Activated naive CD4-positive, alpha-beta T cell (primary cell): ENCODE data around the gene AOPEP.

ENCODE experiments used
- DNase-seq, 4 experiments: peaks; one replicate each; lab custom pipeline; 2025; lab: John Stamatoyannopoulos, UW

Gene AOPEP

GRCh38 chr9:95084254-95084934 lies 357.9 kb downstream of the AOPEP start:
- no peak for DNase-seq

- no peak for DNase-seq
Measured at GRCh38 chr9:95085036-95085770, 358.7 kb downstream of the AOPEP start.

- DNase-seq = no peak
Measured at GRCh38 chr9:95085861-95086563, 359.5 kb downstream of the AOPEP start.

DNA sequence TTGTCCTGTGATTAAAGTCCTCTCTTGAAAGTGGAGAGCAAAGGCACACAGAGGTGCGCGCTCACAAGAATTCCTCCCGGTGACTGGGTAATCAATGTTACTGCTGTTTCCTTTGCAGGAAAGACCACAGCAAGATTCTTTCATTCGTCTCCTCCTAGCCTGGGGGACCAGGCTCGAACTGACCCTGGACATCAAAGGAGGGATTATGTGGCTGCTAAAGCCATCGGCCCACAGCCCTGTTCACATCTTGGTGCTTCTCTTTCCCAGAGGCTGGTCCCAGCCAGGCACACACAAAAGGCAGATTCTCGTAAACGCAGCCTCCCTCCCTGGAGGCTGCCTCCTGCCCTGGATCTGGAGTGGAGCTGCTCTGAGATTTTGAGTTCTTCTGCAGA lies 360.1 kb downstream of the AOPEP start:
- no peak for DNase-seq

GRCh38 chr9:95087659-95088242 lies 361.3 kb downstream of the AOPEP start:
- no peak for DNase-seq

DNA sequence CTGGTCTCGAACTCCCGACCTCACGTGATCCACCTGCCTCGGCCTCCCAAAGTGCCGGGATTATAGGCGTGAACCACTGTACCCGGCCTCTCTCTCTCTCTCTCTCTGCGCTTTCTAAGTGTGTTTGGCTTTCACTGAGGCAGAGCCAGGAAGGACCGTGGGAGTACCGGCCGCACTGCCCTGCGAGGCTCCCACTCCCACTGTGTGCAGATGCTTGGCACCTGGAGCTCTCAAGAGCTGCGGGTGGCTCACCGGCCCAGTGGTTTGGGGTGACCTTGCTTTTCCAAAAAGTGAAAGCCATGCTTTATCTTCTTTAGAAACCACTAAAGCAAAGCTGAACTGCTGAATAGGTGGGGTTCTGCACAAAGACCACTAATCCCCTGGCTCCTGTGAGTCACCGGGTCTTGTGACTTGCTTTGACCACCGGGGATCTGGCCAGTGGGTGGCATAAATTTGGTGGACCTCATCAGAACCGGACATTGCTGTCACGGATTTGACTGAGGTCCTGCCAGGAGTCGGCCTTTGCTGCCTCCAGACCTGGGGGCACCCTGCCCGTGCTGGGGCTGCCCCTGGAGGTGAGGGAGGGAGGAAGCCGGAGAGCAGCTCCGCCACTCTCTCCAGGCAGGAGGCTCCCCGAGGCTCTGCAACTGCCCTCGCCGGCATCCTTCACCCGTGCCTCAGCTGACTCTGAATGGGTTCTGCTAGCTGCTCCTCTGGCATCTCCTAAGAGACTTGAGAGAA lies 362.1 kb downstream of the AOPEP start:
- no peak for DNase-seq

- DNase-seq = no peak
Measured at GRCh38 chr9:95089257-95090022, 362.9 kb downstream of the AOPEP start.

- DNase-seq = no peak
Measured at GRCh38 chr9:95090023-95090791, 363.7 kb downstream of the AOPEP start.

GRCh38 chr9:95090871-95091577 lies 364.5 kb downstream of the AOPEP start:
- no peak for DNase-seq

- no peak for DNase-seq
Measured at GRCh38 chr9:95091601-95092261, 365.2 kb downstream of the AOPEP start.

GRCh38 chr9:95092262-95093072 lies 366.0 kb downstream of the AOPEP start:
- DNase-seq = no peak

GRCh38 chr9:95093586-95093985 lies 367.1 kb downstream of the AOPEP start:
- no peak for DNase-seq

GRCh38 chr9:95094002-95094401 lies 367.5 kb downstream of the AOPEP start:
- no peak for DNase-seq

DNA sequence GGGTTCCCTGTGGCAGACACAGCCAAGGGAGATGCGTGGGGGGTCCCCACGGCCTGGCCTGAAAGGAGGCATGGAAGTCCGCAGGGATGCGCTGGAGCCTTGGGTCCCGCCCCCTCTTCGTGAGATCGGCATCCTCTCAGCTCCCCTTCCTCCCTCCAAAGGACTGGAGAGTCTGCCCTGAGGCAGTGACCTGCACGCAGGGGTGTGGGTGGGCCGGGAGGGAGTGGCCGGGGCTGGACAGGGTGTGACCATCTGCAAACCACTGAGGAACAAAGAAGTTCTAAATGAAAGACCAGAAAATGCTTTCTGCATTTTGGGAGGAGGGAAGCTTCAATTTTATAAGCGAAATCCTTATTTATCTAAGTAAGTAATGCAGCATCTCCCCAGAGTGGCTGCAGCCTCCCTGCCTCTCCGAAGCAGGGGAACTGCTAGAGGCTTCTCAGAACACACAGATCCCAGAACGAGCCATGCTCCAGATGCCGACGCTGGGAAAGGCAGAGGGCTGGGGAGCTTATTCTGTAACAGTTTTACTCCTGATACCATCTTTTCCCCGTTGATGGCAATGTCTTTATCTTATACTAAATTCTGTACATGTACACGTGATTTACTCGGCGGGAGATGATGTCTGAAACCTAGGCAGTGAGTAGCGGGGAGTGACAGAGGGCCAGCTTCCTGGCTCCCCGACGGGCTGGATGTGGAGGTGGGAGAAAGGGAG lies 369.3 kb downstream of the AOPEP start:
- no peak for DNase-seq

DNA sequence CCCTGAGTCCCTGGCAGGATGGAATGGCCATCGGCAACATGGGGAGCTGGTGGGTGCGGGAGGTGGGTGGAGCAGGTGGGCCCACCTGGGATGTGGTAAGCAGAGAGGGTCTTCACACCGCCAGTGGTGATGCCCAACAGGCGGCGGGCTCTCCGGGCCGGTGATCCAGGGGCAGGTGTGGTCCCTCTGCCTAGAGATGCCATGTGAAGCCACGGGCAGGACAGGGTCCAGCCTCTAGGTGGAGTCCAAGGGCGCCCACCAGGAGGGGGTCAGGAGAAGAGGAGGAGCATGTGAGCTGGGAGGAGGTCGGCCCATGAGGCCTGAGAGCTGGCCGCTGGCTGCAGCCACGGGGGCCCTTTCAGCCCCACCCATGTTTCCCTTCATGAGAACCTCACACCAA lies 369.9 kb downstream of the AOPEP start:
- DNase-seq = no peak

GRCh38 chr9:95096807-95097206 lies 370.3 kb downstream of the AOPEP start:
- no peak for DNase-seq

DNA sequence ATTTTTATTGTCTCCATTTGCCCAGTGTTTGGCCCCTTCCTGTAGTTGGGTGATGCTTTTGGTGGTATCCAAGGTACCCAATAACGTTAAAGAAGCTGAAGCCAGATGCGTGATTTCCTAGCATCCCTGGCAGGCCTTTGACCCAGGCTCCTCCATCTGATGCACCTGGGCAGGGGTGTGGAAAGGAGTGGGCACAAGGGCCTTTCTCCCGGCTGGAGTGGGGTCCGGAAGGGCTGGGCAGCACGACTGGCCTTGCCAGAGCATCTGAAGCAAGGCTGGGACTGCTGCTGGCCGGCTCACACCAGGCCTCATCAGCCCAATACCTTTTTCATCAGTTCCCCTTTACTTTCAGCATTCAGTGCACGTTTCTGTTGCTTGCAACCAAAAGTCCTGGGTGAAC lies 370.8 kb downstream of the AOPEP start:
- no peak for DNase-seq
